NCI-H1417 (cell line): ENCODE data around the gene DOCK2.
"Not testable (repeated sequence)": the region's sequence is repeated elsewhere in the genome, so short reads cannot be mapped to it uniquely, and the experiment has no call there.

Source experiments
- DNase-seq, 3 experiments: peaks; one replicate each; lab custom pipeline; 2025; lab: John Stamatoyannopoulos, UW

The DOCK2 gene

DNA sequence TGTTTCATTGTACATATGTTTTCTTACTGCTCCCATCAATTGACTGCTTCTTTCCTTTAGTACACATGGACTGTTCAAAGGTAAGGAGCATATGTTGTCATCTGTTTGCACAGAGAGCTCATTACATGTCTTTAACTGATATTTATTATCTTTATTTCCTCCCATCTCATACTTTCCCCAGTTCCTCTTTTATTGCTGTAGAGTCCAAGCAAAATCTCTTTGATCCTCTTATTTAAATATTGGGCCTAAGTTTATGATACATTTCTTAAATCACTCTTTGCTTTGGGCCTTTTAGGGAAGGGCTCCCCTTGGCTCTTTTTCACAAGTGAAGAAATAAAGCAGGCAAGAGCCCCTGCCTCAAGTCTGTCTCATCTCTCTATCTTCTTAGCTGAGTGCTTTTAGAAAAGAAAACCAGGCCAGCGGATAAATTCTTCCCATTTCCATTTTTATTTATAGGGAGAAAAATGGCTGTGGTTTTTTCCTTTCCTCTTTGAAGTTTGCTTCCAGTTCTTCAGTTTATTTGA lies 152.4 kb downstream of the DOCK2 start:
- DNase-seq = no peak

DNA sequence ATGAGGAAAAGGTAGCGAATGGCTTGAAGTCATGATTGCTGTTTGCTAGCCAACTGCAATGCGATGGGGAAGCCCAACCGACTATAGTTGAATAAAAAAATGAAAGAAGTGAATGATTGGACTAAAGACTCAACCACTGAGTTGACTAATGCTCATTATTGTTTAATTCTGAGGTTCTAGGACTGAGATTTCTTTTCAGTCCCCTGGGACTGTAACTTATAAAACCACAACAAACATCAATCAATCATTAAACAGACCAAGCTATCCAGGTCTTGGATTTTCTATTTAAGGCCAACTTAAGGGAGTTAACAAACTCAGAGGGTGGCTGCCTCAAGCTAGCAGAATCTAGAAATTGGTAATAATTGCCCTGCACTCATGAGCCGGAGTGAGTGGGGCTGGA lies 154.2 kb downstream of the DOCK2 start:
- DNase-seq = no peak

DNA sequence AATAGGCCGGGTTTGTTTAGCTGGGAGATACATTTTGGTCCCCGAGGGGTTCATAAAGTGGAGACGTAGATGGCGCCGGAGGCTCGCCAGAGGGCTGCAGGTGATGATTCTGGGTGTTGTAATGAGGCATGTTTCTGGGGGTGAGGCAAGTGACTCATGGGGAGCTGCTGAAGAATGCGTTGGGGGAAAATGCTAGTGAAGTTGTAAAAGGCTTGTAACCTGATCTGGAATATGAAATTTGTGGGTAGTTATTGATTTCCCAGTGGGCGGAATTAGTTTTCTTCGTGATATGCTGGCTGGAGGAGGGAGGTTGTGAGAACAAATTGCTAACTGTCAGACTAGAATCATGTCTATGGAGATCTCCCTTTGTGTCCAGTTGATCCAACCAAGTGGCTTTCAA lies 158.3 kb downstream of the DOCK2 start:
- DNase-seq = no peak

DNA sequence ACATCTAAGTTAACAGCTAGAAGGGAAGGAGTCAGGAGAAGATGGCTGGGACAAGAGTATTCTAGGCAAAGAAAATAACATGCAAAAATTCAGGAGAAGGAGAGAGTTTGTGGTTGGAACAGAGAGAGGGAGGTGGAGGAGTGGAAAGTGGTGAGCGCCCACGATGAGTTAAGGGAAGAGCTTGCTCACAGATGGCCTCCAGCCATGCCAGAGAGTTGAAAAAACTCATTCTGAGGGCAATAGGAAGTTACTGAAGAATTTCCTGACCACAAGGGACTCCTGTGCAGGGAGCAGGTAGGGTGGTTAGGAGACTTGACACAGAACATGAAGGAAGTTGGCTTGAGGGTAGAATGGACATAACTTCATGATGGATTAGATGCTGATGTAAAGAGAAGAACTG lies 159.7 kb downstream of the DOCK2 start:
- DNase-seq = no peak

DNA sequence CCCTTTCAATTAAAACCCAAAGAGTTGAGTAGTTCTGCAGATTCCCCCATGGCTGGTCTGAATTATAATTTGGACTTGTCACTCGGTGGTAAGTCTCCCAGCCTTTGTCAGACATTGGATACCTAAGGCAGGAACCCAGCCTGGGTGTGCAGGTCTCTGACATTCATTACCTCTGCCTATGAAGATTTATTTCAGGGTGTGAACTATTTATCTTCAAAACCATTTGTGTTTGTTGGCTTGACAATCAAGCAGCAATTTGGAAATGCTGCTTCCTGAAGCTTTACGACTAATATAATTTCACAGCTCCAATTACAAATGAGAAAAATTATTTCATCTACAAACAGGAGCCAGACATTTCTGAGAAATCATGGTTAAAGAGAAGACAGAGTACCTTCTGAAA lies 160.5 kb downstream of the DOCK2 start:
- no peak for DNase-seq

DNA sequence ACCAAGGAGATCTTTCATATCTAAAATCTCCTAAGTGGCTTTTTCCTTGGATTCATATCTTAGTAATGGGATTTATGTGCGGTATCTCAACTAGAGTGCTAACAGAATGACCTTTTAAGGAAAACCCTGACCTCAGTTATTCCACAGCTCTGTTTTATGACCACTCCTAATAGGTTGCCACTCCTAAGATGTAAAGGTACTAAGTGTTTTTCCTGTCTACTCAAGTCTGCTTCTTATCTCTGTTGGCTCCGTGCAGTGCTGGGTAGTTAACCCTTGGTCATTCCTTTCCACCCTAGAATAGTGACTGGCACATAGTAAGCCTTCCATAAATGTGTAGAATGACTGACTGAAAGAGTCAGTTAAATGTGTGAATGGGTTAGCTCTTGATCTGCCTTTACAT lies 161.4 kb downstream of the DOCK2 start:
- DNase-seq = no peak

DNA sequence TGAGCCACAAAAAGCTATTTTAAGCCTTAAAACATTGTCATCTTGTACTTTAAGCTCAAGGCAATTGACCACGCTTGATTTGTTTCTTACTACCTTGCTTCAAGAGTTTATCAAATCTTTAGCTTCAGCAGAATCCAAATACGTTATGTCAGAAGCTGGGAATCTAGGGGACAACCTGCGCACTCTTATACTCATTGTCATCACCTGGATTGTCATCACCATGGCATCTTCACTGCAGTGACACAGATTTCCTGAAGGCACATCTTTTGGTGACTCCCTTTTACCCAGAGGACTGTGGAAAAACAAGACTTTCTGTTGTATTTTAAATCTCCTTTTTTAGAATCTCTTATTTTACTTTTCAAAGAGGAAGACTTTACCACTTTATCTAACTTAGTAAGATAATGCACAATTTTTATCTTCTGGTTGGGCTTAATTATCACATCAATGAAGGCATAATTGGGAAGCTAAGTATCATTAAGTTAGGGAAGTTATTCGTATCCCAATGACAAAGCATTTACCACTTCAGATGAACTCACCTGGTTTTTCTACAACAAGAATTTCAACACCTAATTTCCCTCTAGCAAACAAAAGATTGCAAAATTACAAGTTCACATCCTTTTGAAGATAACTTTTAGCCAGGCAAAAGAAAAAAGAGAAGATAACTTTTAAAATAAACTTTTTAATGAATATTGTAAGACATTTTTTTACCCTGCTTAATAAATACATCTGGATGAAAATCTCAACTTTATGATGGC lies 162.0 kb downstream of the DOCK2 start:
- no peak for DNase-seq

DNA sequence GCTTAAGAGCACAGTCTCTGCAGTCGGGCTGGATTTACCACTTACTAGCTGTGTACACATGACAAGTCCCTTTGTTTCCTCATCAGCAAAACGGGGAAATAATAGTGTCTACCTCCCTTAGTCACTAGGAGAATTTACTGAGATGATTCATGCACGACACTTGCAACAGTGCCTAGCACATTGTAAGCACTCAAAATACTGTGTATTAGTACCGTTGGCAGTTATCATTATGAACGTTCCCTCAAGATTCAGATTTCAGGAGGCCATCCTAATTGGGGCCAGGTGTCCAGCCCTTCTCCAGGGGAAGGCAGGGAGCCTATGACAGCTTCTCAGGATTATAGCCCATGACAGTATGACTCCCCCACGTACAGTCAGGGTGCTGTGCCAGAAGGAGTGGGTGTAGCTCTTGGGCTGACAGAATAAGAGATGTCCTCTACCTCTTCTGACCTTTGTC lies 164.3 kb downstream of the DOCK2 start:
- no peak for DNase-seq

- no peak for DNase-seq
These were observed 164.7 kb downstream of the DOCK2 start for GRCh38 chr5:169801781-169802180.

- no peak for DNase-seq
These were observed 166.3 kb downstream of the DOCK2 start for GRCh38 chr5:169803077-169803981.

DNA sequence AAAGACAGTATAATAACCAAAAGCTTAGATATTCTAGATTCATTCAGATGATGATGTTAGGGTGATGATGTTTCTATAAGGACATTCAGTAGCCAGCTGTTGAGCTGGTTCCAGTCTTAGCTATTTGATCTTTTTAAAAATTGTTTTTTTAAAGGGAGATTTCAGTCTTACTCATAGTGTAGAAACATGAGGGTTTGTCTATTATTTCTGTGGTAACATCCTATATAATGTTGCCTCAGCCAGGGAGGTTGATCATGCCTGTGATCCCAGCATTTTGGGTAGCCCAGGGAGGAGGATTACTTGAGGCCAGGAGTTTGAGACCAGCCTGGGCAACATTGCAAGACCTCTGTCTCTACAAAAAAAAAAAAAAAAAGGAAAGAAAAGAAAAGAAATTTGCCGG lies 167.8 kb downstream of the DOCK2 start:
- DNase-seq = no peak

- no peak for DNase-seq
These were observed 168.5 kb downstream of the DOCK2 start for GRCh38 chr5:169805527-169805934.

- DNase-seq = no peak
These were observed 169.0 kb downstream of the DOCK2 start for GRCh38 chr5:169805937-169806700.

- DNase-seq = no peak
These were observed 171.1 kb downstream of the DOCK2 start for GRCh38 chr5:169808118-169808581.

GRCh38 chr5:169808880-169809279 lies 171.8 kb downstream of the DOCK2 start:
- not testable (repeated sequence) for DNase-seq

GRCh38 chr5:169809281-169809680 lies 172.2 kb downstream of the DOCK2 start:
- DNase-seq = no peak

DNA sequence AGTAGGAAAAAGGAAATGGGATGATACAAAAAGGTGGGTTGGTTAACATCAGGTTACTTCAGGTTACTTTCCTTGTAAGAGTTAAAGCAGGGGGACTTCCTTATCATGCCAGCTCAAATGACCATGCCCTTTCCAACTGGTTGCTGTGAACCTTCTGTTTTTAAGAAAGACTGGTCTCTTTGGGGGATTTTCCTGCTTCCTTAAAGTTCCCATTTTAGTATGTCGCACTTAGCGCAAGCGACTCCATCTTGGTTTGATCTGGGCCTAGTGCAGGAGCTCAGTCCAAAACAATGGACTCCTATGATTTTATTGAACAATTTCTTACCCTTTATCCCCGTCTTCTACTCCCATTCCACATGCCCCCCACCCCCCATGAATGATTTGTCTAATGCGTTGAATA lies 173.4 kb downstream of the DOCK2 start:
- no peak for DNase-seq

DNA sequence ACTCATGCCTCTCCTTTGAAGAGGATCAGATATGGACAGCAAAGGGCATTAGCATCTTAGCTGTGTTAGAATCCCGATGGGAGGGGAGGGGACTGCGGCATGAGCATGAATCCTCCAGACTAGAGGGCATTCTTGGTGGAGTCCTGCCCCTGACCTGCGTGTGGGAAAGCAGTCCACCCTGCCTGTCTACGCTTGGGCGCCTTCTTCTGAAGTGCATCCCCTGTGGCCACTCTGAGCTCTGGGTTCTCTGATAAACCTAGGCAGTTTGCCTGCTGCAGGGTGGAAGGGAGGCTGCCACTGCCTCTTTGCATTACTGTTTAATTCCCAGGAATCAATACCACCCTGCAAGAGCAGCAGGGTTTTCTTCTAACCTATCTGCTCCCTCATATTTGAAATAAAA lies 173.9 kb downstream of the DOCK2 start:
- DNase-seq = no peak

- DNase-seq = no peak
These were observed 174.6 kb downstream of the DOCK2 start for GRCh38 chr5:169811680-169812079.

- no peak for DNase-seq
These were observed 175.7 kb downstream of the DOCK2 start for GRCh38 chr5:169812786-169813185.

- DNase-seq = no peak
These were observed 177.0 kb downstream of the DOCK2 start for GRCh38 chr5:169814045-169814444.

DNA sequence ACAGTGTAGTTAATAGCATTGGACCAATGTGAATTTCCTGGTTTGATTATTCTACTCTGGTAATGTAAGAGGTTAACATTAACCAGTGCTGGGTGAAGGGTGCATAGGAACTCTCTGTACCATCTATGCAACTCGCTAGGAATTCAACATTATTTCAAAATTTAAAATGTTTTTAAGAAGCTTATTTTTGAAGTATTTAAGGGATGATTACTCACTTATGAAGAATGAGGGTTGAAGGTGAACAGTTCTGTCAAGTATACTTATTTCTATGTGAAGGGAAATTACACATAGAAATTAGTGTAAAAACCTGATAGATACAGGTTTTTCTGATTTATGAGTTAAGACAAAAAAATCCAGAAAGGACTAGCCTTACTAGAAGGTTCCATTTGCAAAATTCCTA lies 177.4 kb downstream of the DOCK2 start:
- DNase-seq = no peak
